ENCODE data around the gene DCLK1.

GRCh38 chr13:35957996-35958395, 173.2 kb downstream of the DCLK1 start:
- no peak for TF ChIP-seq TAF1 (IDR thresholded peaks at IDR 0.05; ENCODE audit: borderline replicate concordance, insufficient read depth, low read length)
- TF ChIP-seq POLR2AphosphoS5 (IDR thresholded peaks at IDR 0.05; ENCODE audit: low read depth, low read length) = no peak
- TF ChIP-seq REST (IDR thresholded peaks at IDR 0.05; ENCODE audit: insufficient read depth in 1 of 2, low read depth in 2 of 2, low read length in 2 of 2) = no peak
- TF ChIP-seq FOXP2 (optimal IDR thresholded peaks at IDR 0.05; ENCODE audit: borderline replicate concordance, extremely low read depth, extremely low read length, insufficient read depth) = no peak
